Trophoblast cell (in vitro differentiated cells and primary cell): ENCODE data around the gene MAGI2.

ENCODE experiments used
- DNase-seq, 2 donors: peaks; one replicate each; pipeline ENCODE4 v3.0.0-alpha.2; 2016
- H2AFZ ChIP-seq: 2 replicates; pipeline ENCODE4 v1.6.1; 2013; ENCODE audit warnings: low read length, moderate library complexity, mild to moderate bottlenecking; ENCODE audit not compliant: insufficient read depth, poor library complexity
- H2AK5ac ChIP-seq: 2 replicates; pipeline ENCODE4 v1.6.1; 2013; ENCODE audit warnings: mild to moderate bottlenecking, low read length
- H2BK120ac ChIP-seq: 2 replicates; pipeline ENCODE4 v1.6.1; 2013; ENCODE audit warnings: low read length, mild to moderate bottlenecking, moderate library complexity; ENCODE audit not compliant: insufficient read depth, poor library complexity
- H2BK12ac ChIP-seq: 2 replicates; pipeline ENCODE4 v1.6.1; 2013; ENCODE audit warnings: mild to moderate bottlenecking, low read length, moderate library complexity
- H2BK5ac ChIP-seq: 2 replicates; pipeline ENCODE4 v1.6.1; 2013; ENCODE audit warnings: low read length, low read depth, moderate library complexity, mild to moderate bottlenecking; ENCODE audit not compliant: poor library complexity
- H3K14ac ChIP-seq: 2 replicates; pipeline ENCODE4 v1.6.1; 2013; ENCODE audit warnings: mild to moderate bottlenecking, low read length
- H3K18ac ChIP-seq: 2 replicates; pipeline ENCODE4 v1.6.1; 2013; ENCODE audit warnings: mild to moderate bottlenecking, low read length
- H3K23ac ChIP-seq: 2 replicates; pipeline ENCODE4 v1.6.1; 2013; ENCODE audit warnings: low read length
- H3K27ac ChIP-seq: 2 replicates; pipeline ENCODE4 v1.5.1; 2013; ENCODE audit warnings: low read depth, mild to moderate bottlenecking, inconsistent platforms, low read length, moderate library complexity
- H3K27me3 ChIP-seq: 2 replicates; pipeline ENCODE4 v1.6.1; 2013; ENCODE audit warnings: inconsistent platforms, mild to moderate bottlenecking, low read length, moderate library complexity; ENCODE audit not compliant: insufficient read depth
- H3K36me3 ChIP-seq, 2 experiments: 1 replicate in 1 of 2; 2 replicates in 1 of 2; pipeline ENCODE4 v1.6.1; 2013; ENCODE audit warnings: low read length in 2 of 2, mild to moderate bottlenecking in 2 of 2, moderate library complexity in 1 of 2; ENCODE audit not compliant: insufficient read depth in 2 of 2, control insufficient read depth in 1 of 2
- H3K4ac ChIP-seq: 2 replicates; pipeline ENCODE4 v1.6.1; 2013; ENCODE audit warnings: low read depth, mild to moderate bottlenecking, low read length, moderate library complexity
- H3K4me1 ChIP-seq, 2 experiments: 1 replicate in 1 of 2; 2 replicates in 1 of 2; pipeline ENCODE4 v1.6.1; 2013; ENCODE audit warnings: low read length in 2 of 2, mild to moderate bottlenecking in 2 of 2, moderate library complexity in 1 of 2; ENCODE audit not compliant: insufficient read depth in 2 of 2, control insufficient read depth in 1 of 2
- H3K4me2 ChIP-seq: 2 replicates; pipeline ENCODE4 v1.6.1; 2013; ENCODE audit warnings: inconsistent platforms, mild to moderate bottlenecking, low read length, moderate library complexity
- H3K4me3 ChIP-seq: 2 replicates; pipeline ENCODE4 v1.5.1; 2013; ENCODE audit warnings: mild to moderate bottlenecking, low read depth, low read length, inconsistent platforms
- H3K79me1 ChIP-seq: one replicate; pipeline ENCODE4 v1.6.1; 2013; ENCODE audit warnings: low read length
- H3K79me2 ChIP-seq: 2 replicates; pipeline ENCODE4 v1.6.1; 2013; ENCODE audit warnings: low read length, mild to moderate bottlenecking; ENCODE audit not compliant: control insufficient read depth, insufficient read depth, poor library complexity
- H3K9ac ChIP-seq: 2 replicates; pipeline ENCODE4 v1.6.1; 2013; ENCODE audit warnings: mild to moderate bottlenecking, low read length
- H3K9me3 ChIP-seq: 2 replicates; pipeline ENCODE4 v1.6.1; 2013; ENCODE audit warnings: low read depth, mild to moderate bottlenecking, control low read depth, inconsistent platforms, low read length; ENCODE audit not compliant: insufficient read depth
- H4K12ac ChIP-seq: 2 replicates; pipeline ENCODE4 v1.6.1; 2013; ENCODE audit warnings: low read depth, mild to moderate bottlenecking, low read length, moderate library complexity
- H4K8ac ChIP-seq: 2 replicates; pipeline ENCODE4 v1.6.1; 2013; ENCODE audit warnings: low read depth, mild to moderate bottlenecking, low read length, moderate library complexity
- H4K91ac ChIP-seq: one replicate; pipeline ENCODE4 v1.6.1; 2013; ENCODE audit warnings: low read depth, mild to moderate bottlenecking, low read length, moderate library complexity
- WGBS: extraction: QIAGEN DNeasy Blood & Tissue Kit; methylation state at CpG from one replicate; pipeline ENCODE4 v1.1.7; 2013; ENCODE audit warnings: missing lambda C conversion rate; ENCODE audit not compliant: insufficient read length, insufficient coverage; ENCODE audit errors: extremely low coverage; 5-methylcytosine and 5-hydroxymethylcytosine counted together

The MAGI2 gene

DNA sequence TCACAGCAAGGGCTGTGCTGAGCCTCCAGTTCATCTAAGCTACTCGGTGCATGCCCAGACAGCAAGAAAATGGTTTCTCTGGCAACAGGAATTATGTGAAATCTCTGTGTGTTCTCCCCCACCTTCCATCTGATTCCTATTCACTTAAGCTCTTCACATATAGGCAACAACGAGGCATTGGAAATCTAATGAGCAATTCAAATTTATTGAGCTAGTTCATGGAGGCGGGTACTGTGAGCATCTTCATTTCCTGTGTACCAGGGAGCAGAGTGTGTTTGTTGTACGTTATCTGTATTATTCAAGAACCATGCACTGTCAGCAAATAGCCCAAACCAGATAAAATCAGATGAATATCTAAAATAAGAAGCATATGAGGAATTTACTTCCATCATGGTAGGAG lies 739.1 kb downstream of the MAGI2 start:
- Histone ChIP-seq H2BK12ac (no peak overlapping the region), H3K4ac (no peak overlapping the region), H2AK5ac (no peak overlapping the region), H3K4me1 (peaks cover 4 to 5% of the 10 kb centered on the region in 2 experiments), H3K27ac (no peak overlapping the region), H2BK5ac (no peak overlapping the region), H3K23ac (no peak overlapping the region), H3K18ac (no peak overlapping the region), H3K9ac (no peak overlapping the region), H4K8ac (no peak overlapping the region), H4K12ac (no peak overlapping the region), H3K27me3 (no peaks in the 10 kb centered on the region), H3K4me2 (no peak overlapping the region), H3K79me1 (peaks cover 3% of the 10 kb centered on the region), H3K9me3 (peaks cover 1% of the 10 kb centered on the region), H3K36me3 (no peaks in the 10 kb centered on the region), H2BK120ac (no peak overlapping the region), H3K4me3 (no peak overlapping the region), H3K79me2 (no peaks in the 10 kb centered on the region), H4K91ac (no peak overlapping the region), H3K14ac (no peak overlapping the region), H2AFZ (no peak overlapping the region)
- DNase-seq: peak in 1 of 2 donors; percentile 48
- no CpG with 5 or more reads among the region's 4 CpGs for WGBS

- WGBS: no CpG with 5 or more reads among the region's 3 CpGs
- H2AK5ac ChIP-seq: no peak overlapping the region
These were observed 741.4 kb downstream of the MAGI2 start for GRCh38 chr7:78712111-78712510.

GRCh38 chr7:78709658-78710057 lies 743.8 kb downstream of the MAGI2 start:
- Histone ChIP-seq H3K79me1 (no peaks in the 10 kb centered on the region), H3K4me2 (no peak overlapping the region), H3K4me1 (no peaks in the 10 kb centered on the region), H3K4ac (no peak overlapping the region), H2AK5ac (no peak overlapping the region), H3K36me3 (no peaks in the 10 kb centered on the region), H2BK120ac (no peak overlapping the region), H3K18ac (no peak overlapping the region), H3K79me2 (no peaks in the 10 kb centered on the region), H3K9ac (no peak overlapping the region), H2BK12ac (no peak overlapping the region), H3K4me3 (no peak overlapping the region), H3K9me3 (no peaks in the 10 kb centered on the region), H3K27ac (no peak overlapping the region), H3K23ac (no peak overlapping the region), H3K27me3 (no peaks in the 10 kb centered on the region), H4K8ac (no peak overlapping the region), H2BK5ac (no peak overlapping the region), H4K12ac (no peak overlapping the region), H2AFZ (no peak overlapping the region), H3K14ac (no peak overlapping the region), H4K91ac (no peak overlapping the region)
- no CpG with 5 or more reads among the region's 1 CpG for WGBS
- no peak for DNase-seq

More at GRCh38 chr7:78712111-78712510, 741.4 kb downstream of the MAGI2 start:
- H4K12ac ChIP-seq: no peak overlapping the region
- H2BK12ac ChIP-seq: no peak overlapping the region
- H3K18ac ChIP-seq: no peak overlapping the region
- H3K36me3 ChIP-seq: no peaks in the 10 kb centered on the region
- no peaks in the 10 kb centered on the region for H3K79me1 ChIP-seq
- H3K4ac ChIP-seq: no peak overlapping the region
- H3K4me1 ChIP-seq: peaks cover 3 to 4% of the 10 kb centered on the region in 2 experiments
- H3K4me2 ChIP-seq: no peak overlapping the region
- H3K27me3 ChIP-seq: no peaks in the 10 kb centered on the region
- no peaks in the 10 kb centered on the region for H3K9me3 ChIP-seq
- H4K8ac ChIP-seq: no peak overlapping the region
- H3K27ac ChIP-seq: no peak overlapping the region
- no peak overlapping the region for H4K91ac ChIP-seq
- H3K79me2 ChIP-seq: no peaks in the 10 kb centered on the region
- no peak overlapping the region for H3K23ac ChIP-seq
- no peak overlapping the region for H2BK5ac ChIP-seq
- H2BK120ac ChIP-seq: no peak overlapping the region
- no peak for DNase-seq
- no peak overlapping the region for H3K14ac ChIP-seq
- no peak overlapping the region for H2AFZ ChIP-seq
- no peak overlapping the region for H3K4me3 ChIP-seq
- H3K9ac ChIP-seq: no peak overlapping the region

DNA sequence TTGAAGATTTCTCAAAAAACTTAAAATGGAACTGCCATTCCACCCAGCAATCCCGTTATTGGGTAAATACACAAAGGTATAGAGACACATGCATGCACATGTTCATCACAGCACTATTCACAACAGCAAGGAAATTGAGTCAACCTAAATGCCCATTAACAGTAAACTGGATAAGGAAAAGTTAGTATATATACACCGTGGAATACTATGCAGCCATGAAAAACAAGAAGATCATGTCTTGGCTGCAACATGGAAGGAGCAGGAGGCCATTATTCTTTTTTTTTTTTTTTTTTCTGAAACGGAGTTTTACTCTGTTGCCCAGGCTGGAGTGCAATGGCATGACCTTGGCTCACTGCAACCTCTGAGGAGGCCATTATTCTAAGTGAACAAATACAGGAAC lies 749.0 kb downstream of the MAGI2 start:
- H2BK12ac ChIP-seq: no peak overlapping the region
- no peak overlapping the region for H3K4ac ChIP-seq
- H3K27ac ChIP-seq: no peak overlapping the region
- no peak overlapping the region for H3K18ac ChIP-seq
- H3K9ac ChIP-seq: no peak overlapping the region
- H3K27me3 ChIP-seq: no peaks in the 10 kb centered on the region
- H2BK5ac ChIP-seq: no peak overlapping the region
- H3K79me1 ChIP-seq: no peaks in the 10 kb centered on the region
- H3K4me3 ChIP-seq: no peak overlapping the region
- H3K79me2 ChIP-seq: no peaks in the 10 kb centered on the region
- H2BK120ac ChIP-seq: no peak overlapping the region
- no peak overlapping the region for H2AFZ ChIP-seq
- H4K8ac ChIP-seq: no peak overlapping the region
- no peak overlapping the region for H3K23ac ChIP-seq
- no peaks in the 10 kb centered on the region for H3K36me3 ChIP-seq
- no peak overlapping the region for H4K12ac ChIP-seq
- H3K4me2 ChIP-seq: no peak overlapping the region
- no peaks in the 10 kb centered on the region for H3K4me1 ChIP-seq
- DNase-seq: no peak
- H3K9me3 ChIP-seq: no peaks in the 10 kb centered on the region
- no peak overlapping the region for H2AK5ac ChIP-seq
- no peak overlapping the region for H3K14ac ChIP-seq
- no CpG with 5 or more reads among the region's 3 CpGs for WGBS
- no peak overlapping the region for H4K91ac ChIP-seq
